ENCODE data around the gene RSKR. TPM values are rescaled to one million over a fixed set of nuclear protein-coding genes. Genes with fewer than 3 reads are reported as not detected.
A peak's percentile ranks its signal among the peaks of the same experiment; 100 is the strongest.

Gene RSKR
- total and polyA plus RNA-seq, 8 donors, result 2.2 to 6.9 (median 3.4) TPM

DNA sequence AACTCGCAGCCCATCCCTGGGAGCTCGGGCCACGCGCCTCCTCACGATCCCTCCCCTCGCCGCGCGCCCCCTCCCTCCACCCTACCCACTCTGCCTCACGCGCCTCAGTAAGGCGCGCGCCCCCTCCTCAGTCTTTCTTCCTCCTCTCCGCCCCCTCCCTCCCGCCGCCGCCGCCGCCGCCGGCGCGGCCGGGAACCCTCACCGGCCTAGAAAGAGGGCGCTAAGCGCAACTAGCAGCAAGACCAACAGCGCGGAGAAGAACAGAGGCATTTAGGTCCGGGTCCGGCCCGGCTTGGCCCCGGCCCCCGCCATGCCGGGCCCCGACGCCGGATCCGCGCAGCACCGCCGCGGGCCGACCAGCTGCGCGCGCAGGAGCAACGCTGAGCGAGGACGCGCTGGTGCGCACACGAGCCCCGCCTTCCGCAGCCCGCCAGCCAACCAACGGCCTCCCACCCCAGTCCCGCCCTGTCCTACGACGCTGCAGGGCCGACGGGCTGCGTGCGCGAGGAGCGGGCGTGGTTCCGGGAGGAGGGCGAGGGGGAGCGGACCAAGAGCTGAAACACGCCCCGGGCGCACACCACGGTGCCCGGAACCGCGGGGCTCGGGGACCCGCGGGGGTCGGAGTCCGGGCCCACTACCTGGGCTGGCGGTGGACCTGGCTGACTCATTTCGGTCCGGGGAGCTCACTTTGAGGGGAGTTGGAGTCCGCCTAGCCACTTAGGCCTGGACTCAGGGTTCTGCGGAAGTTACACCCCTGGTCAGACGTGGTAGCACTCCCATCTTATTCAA is 31.0 kb upstream of the RSKR start, which contains the start of gene BLTP2:
Gene BLTP2, minus strand, starts transcription at position 372 of the 789 bp plus-strand sequence. Its CDS starts 102 bp downstream, at position 270.
- WGBS, 2 donors, result 1% methylated on average over 60 to 89 of the region's 89 CpGs
- intact Hi-C loops (cut with DNase I), result no loop called here
- no peaks in the 10 kb centered on the region for H3K27me3 ChIP-seq
- ATAC-seq, result peak; percentile 92 to 96 (median 93)
- TF ChIP-seq, protein P1, sequence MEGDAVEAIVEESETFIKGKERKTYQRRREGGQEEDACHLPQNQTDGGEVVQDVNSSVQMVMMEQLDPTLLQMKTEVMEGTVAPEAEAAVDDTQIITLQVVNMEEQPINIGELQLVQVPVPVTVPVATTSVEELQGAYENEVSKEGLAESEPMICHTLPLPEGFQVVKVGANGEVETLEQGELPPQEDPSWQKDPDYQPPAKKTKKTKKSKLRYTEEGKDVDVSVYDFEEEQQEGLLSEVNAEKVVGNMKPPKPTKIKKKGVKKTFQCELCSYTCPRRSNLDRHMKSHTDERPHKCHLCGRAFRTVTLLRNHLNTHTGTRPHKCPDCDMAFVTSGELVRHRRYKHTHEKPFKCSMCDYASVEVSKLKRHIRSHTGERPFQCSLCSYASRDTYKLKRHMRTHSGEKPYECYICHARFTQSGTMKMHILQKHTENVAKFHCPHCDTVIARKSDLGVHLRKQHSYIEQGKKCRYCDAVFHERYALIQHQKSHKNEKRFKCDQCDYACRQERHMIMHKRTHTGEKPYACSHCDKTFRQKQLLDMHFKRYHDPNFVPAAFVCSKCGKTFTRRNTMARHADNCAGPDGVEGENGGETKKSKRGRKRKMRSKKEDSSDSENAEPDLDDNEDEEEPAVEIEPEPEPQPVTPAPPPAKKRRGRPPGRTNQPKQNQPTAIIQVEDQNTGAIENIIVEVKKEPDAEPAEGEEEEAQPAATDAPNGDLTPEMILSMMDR (IDR thresholded peaks at IDR 0.05), result no peak
- no peaks in the 10 kb centered on the region for H3K9me3 ChIP-seq
- peak within 1 kb of the TSS; percentile 75 to 90 (median 86) for H3K4me3 ChIP-seq
- no peak for FAIRE-seq
- peaks cover 15 to 27% (median 24%) of the 10 kb centered on the region in 3 donors for H3K4me1 ChIP-seq
- DNase-seq, result peak; percentile 95 to 99 (median 97)
- H3K27ac ChIP-seq, result peak within 1 kb of the TSS; percentile 78 to 96 (median 86)
- H3K36me3 ChIP-seq, result peaks cover 6 to 18% (median 9%) of the 10 kb centered on the region in 3 donors

DNA sequence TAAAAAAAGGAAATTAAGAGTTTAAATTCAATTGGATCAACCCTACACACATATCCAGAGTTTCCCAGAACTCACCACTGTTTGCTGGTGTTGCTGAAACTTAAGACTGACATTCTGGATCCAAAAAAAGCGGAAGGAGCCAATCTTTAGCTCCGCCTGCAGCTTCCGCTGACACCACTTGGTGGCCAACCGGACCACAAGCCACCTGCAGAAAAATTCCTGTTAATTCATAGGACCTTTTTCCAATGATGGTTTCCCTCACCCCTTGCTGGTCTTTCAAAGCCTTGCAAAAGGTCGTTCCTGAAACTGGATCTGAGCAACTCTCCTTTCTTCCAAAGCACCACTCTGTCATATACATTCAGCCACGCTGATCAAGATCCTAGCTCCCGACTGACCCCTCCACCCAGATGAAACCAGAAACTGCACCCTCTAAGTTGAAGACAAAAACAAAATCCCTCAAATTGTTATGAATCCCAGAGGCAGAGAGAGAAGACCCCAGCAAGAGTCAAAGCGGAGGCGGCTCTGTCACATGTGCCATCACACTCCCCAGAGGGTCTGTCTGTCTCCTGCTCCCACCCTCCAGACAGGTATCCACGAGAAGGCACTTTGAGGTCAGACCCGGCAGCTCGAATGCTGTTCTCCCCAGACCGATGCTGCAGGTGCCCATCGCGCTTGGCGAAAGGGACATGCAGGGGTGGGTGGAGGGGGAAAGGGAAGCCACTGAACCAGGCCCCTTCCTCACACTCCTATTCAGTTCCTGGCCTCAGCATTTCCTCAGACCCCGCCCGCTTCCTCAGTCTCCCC is 30.2 kb upstream of the RSKR start:
- Histone ChIP-seq H3K36me3 (peaks cover 6 to 26% (median 17%) of the 10 kb centered on the region in 3 donors), H3K9me3 (no peaks in the 10 kb centered on the region), H3K4me3 (peak overlapping the region; percentile 75 to 90 (median 86)), H3K27ac (peak overlapping the region; percentile 78 to 96 (median 86)), H3K4me1 (peaks cover 15 to 27% (median 24%) of the 10 kb centered on the region in 3 donors), H3K27me3 (no peaks in the 10 kb centered on the region)
- DNase-seq, result peak; percentile 41 to 75 (median 58)
- WGBS, 2 donors, result 1 to 2% methylated on average over 14 to 18 of the region's 18 CpGs
- intact Hi-C loops (cut with DNase I), result no loop called here
- no peak for FAIRE-seq
- peak; percentile 7 to 35 (median 19) for ATAC-seq
- TF ChIP-seq, protein P1 (IDR thresholded peaks at IDR 0.05), result peak; percentile 22 to 52 (median 35)

DNA sequence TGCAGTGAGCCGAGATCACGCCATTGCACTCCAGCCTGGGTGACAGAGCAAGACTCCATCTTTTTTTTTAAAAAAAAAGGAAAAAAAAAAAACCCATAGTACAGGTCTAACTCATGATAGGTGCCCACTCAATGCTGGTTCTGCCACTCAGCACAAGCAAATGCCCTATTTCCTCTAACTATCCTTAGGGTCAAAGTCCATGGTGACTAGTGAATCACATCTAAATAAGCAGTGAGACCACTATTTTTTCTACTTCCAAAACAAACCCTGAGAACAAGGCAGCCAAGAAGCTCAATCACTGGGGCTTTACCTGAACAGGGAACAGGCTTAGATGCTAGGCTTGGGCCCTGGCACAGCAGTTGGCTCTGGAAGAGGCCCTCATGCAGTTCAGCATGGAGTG is 27.6 kb upstream of the RSKR start:
- DNase-seq (no peak), FAIRE-seq (no peak), ATAC-seq (no peak)
- Histone ChIP-seq H3K9me3 (no peaks in the 10 kb centered on the region), H3K4me1 (peaks cover 15 to 22% (median 17%) of the 10 kb centered on the region in 3 donors), H3K27me3 (no peaks in the 10 kb centered on the region), H3K27ac (no peak overlapping the region), H3K4me3 (no peak overlapping the region), H3K36me3 (peaks cover 3 to 51% (median 40%) of the 10 kb centered on the region in 3 donors)
- TF ChIP-seq, protein P1 (IDR thresholded peaks at IDR 0.05), result no peak
- intact Hi-C loops (cut with DNase I), result no loop called here
- WGBS, 2 donors, result 95 to 100% methylated on average over 2 of the region's 2 CpGs

DNA sequence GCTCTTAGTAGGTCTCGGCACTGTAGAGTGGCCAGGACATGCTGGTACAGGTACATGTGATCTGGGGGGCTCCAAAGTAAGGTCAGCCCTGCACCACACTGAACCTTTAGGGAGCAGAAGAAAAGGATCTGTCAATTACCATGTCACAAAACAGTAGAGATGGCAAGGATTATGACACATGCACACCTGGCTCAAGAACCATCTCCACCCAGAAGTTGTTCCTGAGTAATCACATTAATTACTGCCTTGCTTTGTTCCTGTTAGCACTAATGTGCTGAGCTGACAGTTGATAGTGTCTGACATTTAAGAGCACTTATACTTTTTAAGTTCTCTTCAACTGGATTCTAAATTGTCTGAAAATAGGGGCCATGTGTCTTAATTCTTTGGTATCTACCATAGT is 21.5 kb upstream of the RSKR start:
- Histone ChIP-seq H3K4me3 (no peak overlapping the region), H3K36me3 (peaks cover 7 to 92% (median 69%) of the 10 kb centered on the region in 3 donors), H3K27me3 (no peaks in the 10 kb centered on the region), H3K27ac (no peak overlapping the region), H3K4me1 (no peaks in the 10 kb centered on the region), H3K9me3 (no peaks in the 10 kb centered on the region)
- DNase-seq, result no peak
- FAIRE-seq, result no peak
- intact Hi-C loops (cut with DNase I), result no loop called here
- 93 to 100% methylated on average over 1 of the region's 1 CpG for WGBS, 2 donors
- no peak for ATAC-seq
- TF ChIP-seq, protein P1 (IDR thresholded peaks at IDR 0.05), result no peak
